ENCODE measurements around the gene ISYNA1.
A peak's percentile ranks its signal among the peaks of the same experiment; 100 is the strongest.

The ISYNA1 gene

DNA sequence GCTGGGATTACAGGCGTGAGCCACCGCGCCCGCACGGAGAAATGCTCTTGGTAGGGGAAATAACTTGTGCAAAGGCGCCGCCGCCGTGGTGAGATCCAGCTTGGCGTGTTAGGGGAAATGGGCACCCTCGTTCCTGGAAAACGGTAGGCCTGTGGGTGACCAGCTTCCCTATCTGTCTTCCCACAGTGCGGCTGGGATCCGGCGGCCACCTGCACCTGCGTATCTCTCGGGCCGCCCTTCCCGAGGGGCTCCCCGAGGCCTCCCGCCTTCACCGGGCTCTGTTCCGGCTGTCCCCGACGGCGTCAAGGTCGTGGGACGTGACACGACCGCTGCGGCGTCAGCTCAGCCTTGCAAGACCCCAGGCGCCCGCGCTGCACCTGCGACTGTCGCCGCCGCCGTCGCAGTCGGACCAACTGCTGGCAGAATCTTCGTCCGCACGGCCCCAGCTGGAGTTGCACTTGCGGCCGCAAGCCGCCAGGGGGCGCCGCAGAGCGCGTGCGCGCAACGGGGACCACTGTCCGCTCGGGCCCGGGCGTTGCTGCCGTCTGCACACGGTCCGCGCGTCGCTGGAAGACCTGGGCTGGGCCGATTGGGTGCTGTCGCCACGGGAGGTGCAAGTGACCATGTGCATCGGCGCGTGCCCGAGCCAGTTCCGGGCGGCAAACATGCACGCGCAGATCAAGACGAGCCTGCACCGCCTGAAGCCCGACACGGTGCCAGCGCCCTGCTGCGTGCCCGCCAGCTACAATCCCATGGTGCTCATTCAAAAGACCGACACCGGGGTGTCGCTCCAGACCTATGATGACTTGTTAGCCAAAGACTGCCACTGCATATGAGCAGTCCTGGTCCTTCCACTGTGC is 49.6 kb downstream of the ISYNA1 start:
- Histone ChIP-seq H3K27me3 (ENCODE audit: control insufficient read depth in 5 of 5, insufficient read depth in 4 of 5, low read length in 5 of 5) (peaks cover 0 to 12% (median 8%) of the 10 kb centered on the region in 5 donors), H3K36me3 (ENCODE audit: control insufficient read depth in 5 of 5, insufficient read depth in 5 of 5, low read length in 5 of 5) (peaks cover 0 to 12% (median 0%) of the 10 kb centered on the region in 5 donors), H3K9me3 (ENCODE audit: control insufficient read depth in 5 of 5, low read length in 5 of 5) (no peaks in the 10 kb centered on the region), H3K27ac (ENCODE audit: low read depth, low read length) (no peak overlapping the region), H3K4me3 (ENCODE audit: low read depth in 1 of 5, low read length in 5 of 5) (peak overlapping the region in 4 of 5 donors; percentile 27 to 66 (median 57)), H3K9ac (ENCODE audit: low read length in 5 of 5) (peak overlapping the region in 3 of 5 donors; percentile 45 to 69 (median 52)), H3K4me1 (ENCODE audit: control insufficient read depth in 5 of 5, insufficient read depth in 5 of 5, low read length in 5 of 5) (peaks cover 0 to 45% (median 29%) of the 10 kb centered on the region in 5 donors)

DNA sequence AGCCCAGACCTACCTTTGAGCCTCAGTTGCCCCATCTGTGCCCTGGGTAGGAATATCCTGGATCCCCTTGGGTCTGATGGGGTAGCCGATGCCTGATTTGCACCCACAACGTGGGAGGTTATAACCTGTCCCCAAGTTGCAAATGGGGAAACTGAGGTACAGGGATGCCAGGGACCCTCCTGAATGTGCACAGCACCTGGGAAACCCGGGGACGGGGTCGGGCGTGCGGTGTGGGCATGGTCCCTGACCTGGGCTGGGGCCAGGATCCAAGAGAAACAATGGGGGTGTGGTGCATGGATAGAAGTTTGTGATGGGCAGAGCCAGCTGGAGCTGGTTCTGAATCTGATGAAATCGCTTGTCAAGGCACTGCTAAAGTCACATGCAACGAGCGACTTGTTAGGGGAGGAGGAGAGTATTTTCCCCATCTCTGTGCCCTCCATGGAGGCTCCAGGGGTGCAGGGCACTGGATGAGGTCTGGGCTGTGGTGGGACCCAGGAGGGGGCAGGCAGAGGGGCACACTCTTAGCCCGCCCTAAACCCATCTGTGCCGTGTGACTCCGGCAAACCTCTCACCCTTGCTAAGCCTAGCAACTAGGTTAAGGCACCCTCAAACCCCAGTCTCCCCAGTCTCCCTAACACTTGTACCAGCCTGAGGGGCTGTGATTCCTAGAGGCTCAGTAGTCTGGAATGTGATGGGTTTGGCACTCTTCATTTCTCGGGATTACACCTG is 51.2 kb downstream of the ISYNA1 start:
- Histone ChIP-seq H3K4me3 (ENCODE audit: low read depth in 1 of 5, low read length in 5 of 5) (peak overlapping the region in 2 of 5 donors; percentile 9 to 34), H3K27me3 (ENCODE audit: control insufficient read depth in 5 of 5, insufficient read depth in 4 of 5, low read length in 5 of 5) (peaks cover 0 to 12% (median 8%) of the 10 kb centered on the region in 5 donors), H3K36me3 (ENCODE audit: control insufficient read depth in 5 of 5, insufficient read depth in 5 of 5, low read length in 5 of 5) (peaks cover 0 to 12% (median 0%) of the 10 kb centered on the region in 5 donors), H3K9ac (ENCODE audit: low read length in 5 of 5) (no peak overlapping the region), H3K9me3 (ENCODE audit: control insufficient read depth in 5 of 5, low read length in 5 of 5) (no peaks in the 10 kb centered on the region), H3K27ac (ENCODE audit: low read depth, low read length) (no peak overlapping the region), H3K4me1 (ENCODE audit: control insufficient read depth in 5 of 5, insufficient read depth in 5 of 5, low read length in 5 of 5) (peaks cover 0 to 43% (median 32%) of the 10 kb centered on the region in 5 donors)

DNA sequence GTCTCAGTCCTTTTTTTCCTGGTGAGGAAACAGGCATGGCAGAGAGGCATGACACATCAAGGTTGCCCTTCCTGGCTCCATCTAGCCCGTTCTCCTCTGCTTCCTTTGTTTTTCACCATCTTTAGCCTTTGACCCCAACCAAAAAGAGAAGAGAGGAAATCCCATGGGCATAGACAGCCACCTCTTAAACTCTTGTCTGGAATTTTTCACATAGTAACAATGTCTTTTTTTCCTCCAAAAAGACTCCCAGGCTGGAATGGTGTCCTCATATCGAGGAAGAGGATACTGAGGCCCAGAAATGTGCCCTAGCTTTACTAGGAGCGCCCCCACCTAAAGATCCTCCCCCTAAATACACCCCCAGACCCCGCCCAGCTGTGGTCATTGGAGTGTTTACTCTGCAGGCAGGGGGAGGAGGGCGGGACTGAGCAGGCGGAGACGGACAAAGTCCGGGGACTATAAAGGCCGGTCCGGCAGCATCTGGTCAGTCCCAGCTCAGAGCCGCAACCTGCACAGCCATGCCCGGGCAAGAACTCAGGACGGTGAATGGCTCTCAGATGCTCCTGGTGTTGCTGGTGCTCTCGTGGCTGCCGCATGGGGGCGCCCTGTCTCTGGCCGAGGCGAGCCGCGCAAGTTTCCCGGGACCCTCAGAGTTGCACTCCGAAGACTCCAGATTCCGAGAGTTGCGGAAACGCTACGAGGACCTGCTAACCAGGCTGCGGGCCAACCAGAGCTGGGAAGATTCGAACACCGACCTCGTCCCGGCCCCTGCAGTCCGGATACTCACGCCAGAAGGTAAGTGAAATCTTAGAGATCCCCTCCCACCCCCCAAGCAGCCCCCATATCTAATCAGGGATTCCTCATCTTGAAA is 52.0 kb downstream of the ISYNA1 start, which contains the start of gene GDF15:
Gene GDF15 (plus strand): TSS at position 484 of the 868 bp plus-strand sequence. CDS start 32 bp downstream, at position 516.
- H3K9me3 ChIP-seq (ENCODE audit: control insufficient read depth in 5 of 5, low read length in 5 of 5), result no peaks in the 10 kb centered on the region
- H3K9ac ChIP-seq (ENCODE audit: low read length in 5 of 5), result no peak within 1 kb of the TSS
- H3K27ac ChIP-seq (ENCODE audit: low read depth, low read length), result no peak within 1 kb of the TSS
- H3K27me3 ChIP-seq (ENCODE audit: control insufficient read depth in 5 of 5, insufficient read depth in 4 of 5, low read length in 5 of 5), result peaks cover 0 to 12% (median 8%) of the 10 kb centered on the region in 5 donors
- peak within 1 kb of the TSS in 2 of 5 donors; percentile 9 to 34 for H3K4me3 ChIP-seq (ENCODE audit: low read depth in 1 of 5, low read length in 5 of 5)
- peaks cover 0 to 12% (median 0%) of the 10 kb centered on the region in 5 donors for H3K36me3 ChIP-seq (ENCODE audit: control insufficient read depth in 5 of 5, insufficient read depth in 5 of 5, low read length in 5 of 5)
- peaks cover 0 to 40% (median 32%) of the 10 kb centered on the region in 5 donors for H3K4me1 ChIP-seq (ENCODE audit: control insufficient read depth in 5 of 5, insufficient read depth in 5 of 5, low read length in 5 of 5)

DNA sequence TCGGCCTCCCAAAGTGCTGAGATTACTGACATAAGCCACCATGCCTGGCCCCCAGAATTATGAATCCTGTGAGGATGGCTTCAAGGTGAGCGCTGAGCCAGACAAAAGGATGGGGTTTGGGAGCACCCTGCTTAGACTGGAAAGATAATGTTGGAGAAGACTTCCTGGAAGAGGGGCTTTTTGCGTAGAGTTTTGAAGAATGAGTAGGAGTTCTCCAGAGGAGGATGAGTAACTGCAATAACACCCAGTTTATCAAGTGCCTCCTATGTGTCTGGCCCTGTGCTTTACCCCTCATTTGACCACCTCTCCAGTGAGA is 52.6 kb downstream of the ISYNA1 start:
- H3K36me3 ChIP-seq (ENCODE audit: control insufficient read depth in 5 of 5, insufficient read depth in 5 of 5, low read length in 5 of 5), result peaks cover 0 to 8% (median 0%) of the 10 kb centered on the region in 5 donors
- peaks cover 2 to 46% (median 38%) of the 10 kb centered on the region in 5 donors for H3K4me1 ChIP-seq (ENCODE audit: control insufficient read depth in 5 of 5, insufficient read depth in 5 of 5, low read length in 5 of 5)
- H3K4me3 ChIP-seq (ENCODE audit: low read depth in 1 of 5, low read length in 5 of 5), result no peak overlapping the region
- peaks cover 0 to 12% (median 8%) of the 10 kb centered on the region in 5 donors for H3K27me3 ChIP-seq (ENCODE audit: control insufficient read depth in 5 of 5, insufficient read depth in 4 of 5, low read length in 5 of 5)
- H3K9ac ChIP-seq (ENCODE audit: low read length in 5 of 5), result no peak overlapping the region
- no peaks in the 10 kb centered on the region for H3K9me3 ChIP-seq (ENCODE audit: control insufficient read depth in 5 of 5, low read length in 5 of 5)
- H3K27ac ChIP-seq (ENCODE audit: low read depth, low read length), result no peak overlapping the region

DNA sequence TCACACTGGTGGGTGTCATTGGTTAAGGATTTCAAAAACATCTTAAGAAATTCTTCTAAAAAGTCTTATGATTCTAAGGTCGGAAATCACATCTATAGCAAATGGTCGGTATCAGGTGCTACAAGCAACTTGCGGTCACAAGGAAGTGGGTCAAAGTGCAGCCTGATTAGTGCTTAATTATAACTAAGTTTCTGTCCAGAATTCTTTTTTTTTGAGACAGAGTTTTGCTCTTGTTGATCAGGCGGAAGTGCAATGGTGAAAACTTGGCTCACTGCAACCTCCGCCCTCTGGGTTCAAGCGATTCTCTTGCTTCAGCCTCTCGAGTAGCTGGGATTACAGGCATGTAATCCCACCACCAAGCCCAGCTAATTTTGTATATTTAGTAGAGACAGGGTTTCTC is 53.2 kb downstream of the ISYNA1 start:
- H3K27me3 ChIP-seq (ENCODE audit: control insufficient read depth in 5 of 5, insufficient read depth in 4 of 5, low read length in 5 of 5), result peaks cover 0 to 12% (median 8%) of the 10 kb centered on the region in 5 donors
- peaks cover 0 to 3% (median 0%) of the 10 kb centered on the region in 5 donors for H3K36me3 ChIP-seq (ENCODE audit: control insufficient read depth in 5 of 5, insufficient read depth in 5 of 5, low read length in 5 of 5)
- H3K4me3 ChIP-seq (ENCODE audit: low read depth in 1 of 5, low read length in 5 of 5), result no peak overlapping the region
- H3K4me1 ChIP-seq (ENCODE audit: control insufficient read depth in 5 of 5, insufficient read depth in 5 of 5, low read length in 5 of 5), result peaks cover 2 to 51% (median 43%) of the 10 kb centered on the region in 5 donors
- no peak overlapping the region for H3K27ac ChIP-seq (ENCODE audit: low read depth, low read length)
- no peak overlapping the region for H3K9ac ChIP-seq (ENCODE audit: low read length in 5 of 5)
- no peaks in the 10 kb centered on the region for H3K9me3 ChIP-seq (ENCODE audit: control insufficient read depth in 5 of 5, low read length in 5 of 5)
